ENCODE results near the gene CREB5.
A peak's percentile ranks its signal among the peaks of the same experiment; 100 is the strongest.

CREB5 gene

GRCh38 chr7:28381466-28381865 is 30.9 kb upstream of the CREB5 start:
- DNase-seq (ENCODE audit: low spot score) = no peak
- Histone ChIP-seq H3K36me3 (ENCODE audit: low read depth) (no peaks in the 10 kb centered on the region), H3K27me3 (ENCODE audit: insufficient read depth, poor library complexity, severe bottlenecking) (peaks cover 2% of the 10 kb centered on the region), H3K4me1 (ENCODE audit: insufficient read depth, poor library complexity, severe bottlenecking) (no peaks in the 10 kb centered on the region), H3K9me3 (ENCODE audit: severe bottlenecking) (no peaks in the 10 kb centered on the region), H3K27ac (ENCODE audit: poor library complexity, severe bottlenecking) (no peak overlapping the region), H3K4me3 (ENCODE audit: severe bottlenecking) (no peak overlapping the region)
- no peak for TF ChIP-seq CTCF (IDR thresholded peaks at IDR 0.05; ENCODE audit: poor library complexity, severe bottlenecking)
- ATAC-seq (ENCODE audit: low read depth) = no peak

- Histone ChIP-seq H3K36me3 (ENCODE audit: low read depth) (no peaks in the 10 kb centered on the region), H3K27ac (ENCODE audit: poor library complexity, severe bottlenecking) (no peak overlapping the region)
Measured at GRCh38 chr7:28382144-28382543, 30.2 kb upstream of the CREB5 start.

GRCh38 chr7:28383975-28384374 is 28.3 kb upstream of the CREB5 start:
- Histone ChIP-seq H3K27ac (ENCODE audit: poor library complexity, severe bottlenecking) (no peak overlapping the region), H3K27me3 (ENCODE audit: insufficient read depth, poor library complexity, severe bottlenecking) (peaks cover 2% of the 10 kb centered on the region), H3K36me3 (ENCODE audit: low read depth) (no peaks in the 10 kb centered on the region), H3K4me1 (ENCODE audit: insufficient read depth, poor library complexity, severe bottlenecking) (no peaks in the 10 kb centered on the region), H3K4me3 (ENCODE audit: severe bottlenecking) (no peak overlapping the region), H3K9me3 (ENCODE audit: severe bottlenecking) (no peaks in the 10 kb centered on the region)
- DNase-seq (ENCODE audit: low spot score) (no peak), ATAC-seq (ENCODE audit: low read depth) (no peak)
- no peak for TF ChIP-seq CTCF (IDR thresholded peaks at IDR 0.05; ENCODE audit: poor library complexity, severe bottlenecking)

More at GRCh38 chr7:28382144-28382543, 30.2 kb upstream of the CREB5 start:
- TF ChIP-seq CTCF (IDR thresholded peaks at IDR 0.05; ENCODE audit: poor library complexity, severe bottlenecking) = no peak
- Histone ChIP-seq H3K4me3 (ENCODE audit: severe bottlenecking) (no peak overlapping the region), H3K9me3 (ENCODE audit: severe bottlenecking) (no peaks in the 10 kb centered on the region), H3K4me1 (ENCODE audit: insufficient read depth, poor library complexity, severe bottlenecking) (no peaks in the 10 kb centered on the region), H3K27me3 (ENCODE audit: insufficient read depth, poor library complexity, severe bottlenecking) (peaks cover 2% of the 10 kb centered on the region)
- ATAC-seq (ENCODE audit: low read depth) (no peak), DNase-seq (ENCODE audit: low spot score) (no peak)

- peak; percentile 90 for TF ChIP-seq CTCF (IDR thresholded peaks at IDR 0.05; ENCODE audit: poor library complexity, severe bottlenecking)
- Histone ChIP-seq H3K4me1 (ENCODE audit: insufficient read depth, poor library complexity, severe bottlenecking) (peaks cover 7% of the 10 kb centered on the region), H3K4me3 (ENCODE audit: severe bottlenecking) (no peak overlapping the region), H3K9me3 (ENCODE audit: severe bottlenecking) (no peaks in the 10 kb centered on the region), H3K27ac (ENCODE audit: poor library complexity, severe bottlenecking) (no peak overlapping the region), H3K27me3 (ENCODE audit: insufficient read depth, poor library complexity, severe bottlenecking) (peaks cover 2% of the 10 kb centered on the region), H3K36me3 (ENCODE audit: low read depth) (no peaks in the 10 kb centered on the region)
- DNase-seq (ENCODE audit: low spot score) (no peak), ATAC-seq (ENCODE audit: low read depth) (peak; percentile 41; the same call in 1 of the 3 replicates)
Measured at GRCh38 chr7:28389504-28390395, 22.6 kb upstream of the CREB5 start.

GRCh38 chr7:28390426-28390825 is 21.9 kb upstream of the CREB5 start:
- peaks cover 2% of the 10 kb centered on the region for H3K27me3 ChIP-seq (ENCODE audit: insufficient read depth, poor library complexity, severe bottlenecking)
- no peak for TF ChIP-seq CTCF (IDR thresholded peaks at IDR 0.05; ENCODE audit: poor library complexity, severe bottlenecking)
- H3K4me3 ChIP-seq (ENCODE audit: severe bottlenecking) = no peak overlapping the region
- H3K9me3 ChIP-seq (ENCODE audit: severe bottlenecking) = no peaks in the 10 kb centered on the region
- peaks cover 7% of the 10 kb centered on the region for H3K4me1 ChIP-seq (ENCODE audit: insufficient read depth, poor library complexity, severe bottlenecking)
- ATAC-seq (ENCODE audit: low read depth) (no peak), DNase-seq (ENCODE audit: low spot score) (no peak)
- H3K27ac ChIP-seq (ENCODE audit: poor library complexity, severe bottlenecking) = no peak overlapping the region
- no peaks in the 10 kb centered on the region for H3K36me3 ChIP-seq (ENCODE audit: low read depth)

Data from RWPE2 (cell line).